Gastroesophageal sphincter (tissue), 4 donors: ENCODE data around the gene PDZD2. TPM values are rescaled to one million over a fixed set of nuclear protein-coding genes. Genes with fewer than 3 reads are reported as not detected.

ENCODE experiments used
- ATAC-seq: fragments of 150-250 bp; one replicate; pipeline ENCODE4 v1.9.1; 2016; ENCODE audit warnings: mild to moderate bottlenecking, moderate library complexity
- H3K27ac ChIP-seq, 4 donors: fragments of 200-600 bp; sonication (generic) in 3 of 4; 1 replicate in 3 of 4; 2 replicates in 1 of 4; pipeline ENCODE4 v1.5.1; 2016 to 2019
- H3K27me3 ChIP-seq: fragments of 200-600 bp; sonication (generic); one replicate; pipeline ENCODE4 v1.5.1; 2019
- H3K36me3 ChIP-seq, 2 donors: fragments of 200-600 bp; sonication (generic); one replicate each; pipeline ENCODE4 v1.5.1; 2019; ENCODE audit warnings: control low read depth in 1 of 2
- H3K4me1 ChIP-seq, 3 donors: fragments of 200-600 bp; sonication (generic); 1 replicate in 2 of 3; 2 replicates in 1 of 3; pipeline ENCODE4 v1.5.1; 2016 to 2019; ENCODE audit warnings: control low read depth in 2 of 3
- H3K4me3 ChIP-seq, 2 donors: fragments of 200-600 bp; sonication (generic); one replicate each; pipeline ENCODE4 v1.5.1; 2019; ENCODE audit warnings: mild to moderate bottlenecking in 1 of 2, moderate library complexity in 1 of 2
- H3K9me3 ChIP-seq, 3 donors: fragments of 200-600 bp; sonication (generic); one replicate each; pipeline ENCODE4 v1.5.1; 2017 to 2019; ENCODE audit warnings: control low read depth in 2 of 3
- EP300 ChIP-seq: sonication (generic); formaldehyde crosslinking; IDR thresholded peaks from one replicate; pipeline ENCODE4 v1.6.1; 2017; ENCODE audit warnings: antibody characterized with exemption, mild to moderate bottlenecking
- POLR2A ChIP-seq, 2 donors: fragments of 450-650 bp; IDR thresholded peaks; one replicate each; pipeline ENCODE4 v1.6.1; 2017; ENCODE audit warnings: antibody characterized with exemption in 2 of 2, mild to moderate bottlenecking in 2 of 2, moderate library complexity in 1 of 2
- POLR2AphosphoS5 ChIP-seq: sonication (generic); formaldehyde crosslinking; IDR thresholded peaks from one replicate; pipeline ENCODE4 v1.6.1; 2017; ENCODE audit warnings: antibody characterized with exemption
- WGBS, 2 donors: methylation state at CpG; one replicate each; pipeline ENCODE4 v1.1.5; 2018; ENCODE audit warnings: low coverage in 1 of 2; 5-methylcytosine and 5-hydroxymethylcytosine counted together
- total RNA-seq, 4 donors: library from RNA; depleted of rRNA; stranded (reverse); fragments of >200 nt; gene quantifications; one replicate each; pipeline ENCODE4 v1.1.0, GENCODE V29; 2016
- TF ChIP-seq, protein P1 (sequence below), 4 experiments: fragments of 200-600 bp in 2 of 4; fragments of 450-650 bp in 2 of 4; sonication (generic) in 1 of 4; IDR thresholded peaks; one replicate each; pipeline ENCODE4 v1.5.1; 2017 to 2019; ENCODE audit warnings: antibody characterized with exemption in 4 of 4, mild to moderate bottlenecking in 2 of 4, moderate library complexity in 2 of 4

PDZD2 gene
- total RNA-seq, 4 donors from 2014 or later = 8.6 to 19.4 (median 14.0) TPM

DNA sequence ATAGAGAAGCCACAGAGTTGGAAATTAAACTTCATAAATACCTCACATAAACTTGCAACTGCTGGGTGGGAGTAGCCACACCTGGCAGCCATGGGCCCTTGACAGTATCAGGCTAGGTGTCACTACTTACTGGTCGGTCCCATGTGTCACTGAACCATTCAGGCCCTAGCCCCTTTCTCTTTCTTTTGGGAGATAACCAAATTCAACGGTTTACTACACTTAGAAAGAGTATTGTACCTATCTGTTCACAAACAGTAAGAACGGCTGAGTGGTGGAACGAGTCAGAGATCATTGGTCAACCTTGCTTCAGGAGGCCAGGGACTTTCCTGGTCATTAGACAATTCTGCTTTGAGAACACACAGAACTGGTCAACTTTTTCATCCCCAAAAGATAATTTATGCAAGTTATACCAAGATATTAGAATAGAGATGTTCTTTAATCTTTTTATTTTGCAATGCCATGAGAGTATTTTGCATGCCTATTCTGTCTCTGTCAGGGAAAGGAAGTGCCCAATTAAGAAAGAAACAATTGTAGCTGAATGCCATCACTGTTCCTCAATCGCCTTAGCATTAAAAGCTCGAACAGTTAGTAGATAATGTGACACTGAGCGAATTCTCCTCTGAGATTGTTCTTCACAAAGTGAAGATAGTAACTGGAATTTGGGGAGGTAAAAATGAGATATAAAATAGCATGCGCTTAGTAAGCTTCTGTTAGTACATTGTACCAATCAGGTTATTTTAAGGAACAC, 484.3 kb downstream of the PDZD2 start:
- Histone ChIP-seq H3K4me1 (peaks cover 0 to 51% (median 5%) of the 10 kb centered on the region in 3 donors), H3K27me3 (no peaks in the 10 kb centered on the region), H3K36me3 (peaks cover 4 to 49% of the 10 kb centered on the region in 2 donors), H3K27ac (no peak overlapping the region), H3K4me3 (no peak overlapping the region), H3K9me3 (no peaks in the 10 kb centered on the region)
- WGBS, 2 donors = 74 to 83% methylated on average over 8 of the region's 8 CpGs
- ATAC-seq = no peak
- TF ChIP-seq, protein P1, sequence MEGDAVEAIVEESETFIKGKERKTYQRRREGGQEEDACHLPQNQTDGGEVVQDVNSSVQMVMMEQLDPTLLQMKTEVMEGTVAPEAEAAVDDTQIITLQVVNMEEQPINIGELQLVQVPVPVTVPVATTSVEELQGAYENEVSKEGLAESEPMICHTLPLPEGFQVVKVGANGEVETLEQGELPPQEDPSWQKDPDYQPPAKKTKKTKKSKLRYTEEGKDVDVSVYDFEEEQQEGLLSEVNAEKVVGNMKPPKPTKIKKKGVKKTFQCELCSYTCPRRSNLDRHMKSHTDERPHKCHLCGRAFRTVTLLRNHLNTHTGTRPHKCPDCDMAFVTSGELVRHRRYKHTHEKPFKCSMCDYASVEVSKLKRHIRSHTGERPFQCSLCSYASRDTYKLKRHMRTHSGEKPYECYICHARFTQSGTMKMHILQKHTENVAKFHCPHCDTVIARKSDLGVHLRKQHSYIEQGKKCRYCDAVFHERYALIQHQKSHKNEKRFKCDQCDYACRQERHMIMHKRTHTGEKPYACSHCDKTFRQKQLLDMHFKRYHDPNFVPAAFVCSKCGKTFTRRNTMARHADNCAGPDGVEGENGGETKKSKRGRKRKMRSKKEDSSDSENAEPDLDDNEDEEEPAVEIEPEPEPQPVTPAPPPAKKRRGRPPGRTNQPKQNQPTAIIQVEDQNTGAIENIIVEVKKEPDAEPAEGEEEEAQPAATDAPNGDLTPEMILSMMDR (IDR thresholded peaks at IDR 0.05) = no peak
- TF ChIP-seq EP300 = no peak
- no peak for TF ChIP-seq POLR2A (IDR thresholded peaks at IDR 0.05)
- TF ChIP-seq POLR2AphosphoS5 = no peak

DNA sequence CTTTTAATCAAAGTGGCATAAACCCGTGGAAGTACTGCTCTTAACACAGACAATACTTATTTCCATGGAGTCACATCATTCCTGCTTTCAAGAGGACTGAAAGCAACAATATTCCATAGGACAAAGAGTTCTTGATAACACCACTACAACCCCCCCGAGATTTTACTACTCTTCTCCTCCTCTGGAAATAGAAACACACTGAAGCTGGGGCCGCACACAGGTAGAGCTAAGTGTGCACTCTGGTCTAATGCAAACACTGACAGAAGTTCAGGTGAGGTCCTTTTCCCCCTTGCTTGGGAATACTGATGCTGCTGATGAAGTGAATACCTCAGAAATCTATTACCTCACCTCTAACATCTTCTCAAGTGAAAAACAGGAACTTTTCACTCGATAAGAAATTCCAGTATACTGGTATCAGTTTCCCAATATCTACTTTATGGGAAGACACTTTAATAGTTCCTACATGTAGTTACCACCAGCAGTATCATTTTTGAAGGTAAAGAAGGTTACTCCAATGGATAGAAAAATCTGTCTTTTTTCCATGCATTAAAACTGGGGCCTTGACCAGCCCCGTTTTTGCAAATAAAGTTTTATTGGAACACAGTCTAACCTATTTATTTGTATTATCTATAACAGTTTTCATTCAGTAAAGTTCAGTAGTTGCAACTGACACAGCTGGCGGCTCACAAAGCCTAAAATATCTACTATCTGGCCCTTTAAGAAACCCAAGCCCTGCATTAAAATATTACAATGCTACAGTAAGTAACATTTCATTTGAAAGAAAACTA, 485.2 kb downstream of the PDZD2 start:
- Histone ChIP-seq H3K4me3 (no peak overlapping the region), H3K36me3 (peaks cover 4 to 44% of the 10 kb centered on the region in 2 donors), H3K4me1 (peaks cover 0 to 59% (median 5%) of the 10 kb centered on the region in 3 donors), H3K9me3 (no peaks in the 10 kb centered on the region), H3K27ac (no peak overlapping the region), H3K27me3 (no peaks in the 10 kb centered on the region)
- no peak for ATAC-seq
- WGBS, 2 donors = 84 to 87% methylated on average over 6 of the region's 6 CpGs
- TF ChIP-seq, protein P1 (IDR thresholded peaks at IDR 0.05) = no peak
- no peak for TF ChIP-seq POLR2AphosphoS5
- no peak for TF ChIP-seq EP300
- TF ChIP-seq POLR2A (IDR thresholded peaks at IDR 0.05) = no peak

DNA sequence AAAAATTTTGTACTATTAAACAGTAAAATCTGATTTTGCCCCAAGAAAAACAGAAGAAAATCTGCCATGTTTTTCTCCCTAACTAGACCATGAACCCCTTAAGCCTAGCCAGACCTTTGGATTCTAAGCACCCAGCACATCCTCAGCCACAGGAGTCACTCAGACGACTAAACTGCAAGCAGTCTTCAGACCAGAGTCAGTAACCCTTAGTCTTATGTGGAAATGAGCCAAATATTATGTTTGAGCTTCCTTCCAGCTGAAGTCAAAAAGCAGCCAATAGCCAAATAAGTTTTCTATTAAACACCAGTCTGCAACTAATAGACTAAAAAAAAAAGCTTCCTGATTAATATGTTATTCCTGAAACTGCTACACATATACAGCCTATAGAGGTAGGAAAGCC, 487.8 kb downstream of the PDZD2 start:
- peaks cover 0 to 85% (median 5%) of the 10 kb centered on the region in 3 donors for H3K4me1 ChIP-seq
- no peak overlapping the region for H3K27ac ChIP-seq
- H3K9me3 ChIP-seq = no peaks in the 10 kb centered on the region
- H3K27me3 ChIP-seq = no peaks in the 10 kb centered on the region
- no peak overlapping the region for H3K4me3 ChIP-seq
- H3K36me3 ChIP-seq = peaks cover 4 to 19% of the 10 kb centered on the region in 2 donors
- no peak for TF ChIP-seq EP300
- TF ChIP-seq POLR2AphosphoS5 = no peak
- TF ChIP-seq, protein P1 (IDR thresholded peaks at IDR 0.05) = no peak
- TF ChIP-seq POLR2A (IDR thresholded peaks at IDR 0.05) = no peak
- WGBS, 2 donors = 0% methylated on average over 1 of the region's 1 CpG
- ATAC-seq = no peak

DNA sequence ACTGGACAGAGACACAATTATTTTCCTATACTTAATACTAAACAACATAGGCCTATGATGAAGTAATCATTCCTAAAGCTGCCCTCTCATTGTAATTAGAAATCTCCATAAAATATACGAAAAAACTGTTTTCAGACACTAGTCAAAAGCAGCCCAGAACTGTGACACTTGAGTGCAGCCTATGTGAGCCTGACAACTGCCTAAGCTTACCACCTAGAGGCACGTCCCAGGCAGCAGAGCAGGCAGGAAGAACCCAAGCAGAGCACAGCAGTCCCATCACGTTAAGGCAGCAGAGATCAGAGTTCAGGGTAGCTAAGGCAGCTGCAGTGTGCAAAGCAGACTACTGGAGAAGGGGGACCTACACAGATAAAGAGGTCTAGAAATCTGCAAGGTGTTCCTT, 488.8 kb downstream of the PDZD2 start:
- Histone ChIP-seq H3K27ac (no peak overlapping the region), H3K36me3 (peaks cover 4 to 22% of the 10 kb centered on the region in 2 donors), H3K9me3 (no peaks in the 10 kb centered on the region), H3K27me3 (no peaks in the 10 kb centered on the region), H3K4me1 (peaks cover 0 to 95% (median 5%) of the 10 kb centered on the region in 3 donors), H3K4me3 (no peak overlapping the region)
- TF ChIP-seq, protein P1 (IDR thresholded peaks at IDR 0.05) = no peak
- no peak for TF ChIP-seq EP300
- TF ChIP-seq POLR2AphosphoS5 = no peak
- TF ChIP-seq POLR2A (IDR thresholded peaks at IDR 0.05) = no peak
- 20 to 62% methylated on average over 1 to 2 of the region's 3 CpGs for WGBS, 2 donors
- ATAC-seq = no peak
